Ishikawa (cell line): Measurements from ENCODE around the gene LCA5L.

Experiments used
- CEBPB ChIP-seq: IDR thresholded peaks from 2 replicates; pipeline ENCODE4 v1.6.1; 2012
- YY1 ChIP-seq: IDR thresholded peaks from 2 replicates; pipeline ENCODE4 v1.6.1; 2012; ENCODE audit warnings: low read depth
- TF ChIP-seq, protein P1 (sequence below): IDR thresholded peaks from 2 replicates; pipeline ENCODE4 v1.6.1; 2012; ENCODE audit warnings: low read depth, mild to moderate bottlenecking
- TF ChIP-seq, protein P2 (sequence below): IDR thresholded peaks from 2 replicates; pipeline ENCODE4 v1.6.1; 2012

DNA sequence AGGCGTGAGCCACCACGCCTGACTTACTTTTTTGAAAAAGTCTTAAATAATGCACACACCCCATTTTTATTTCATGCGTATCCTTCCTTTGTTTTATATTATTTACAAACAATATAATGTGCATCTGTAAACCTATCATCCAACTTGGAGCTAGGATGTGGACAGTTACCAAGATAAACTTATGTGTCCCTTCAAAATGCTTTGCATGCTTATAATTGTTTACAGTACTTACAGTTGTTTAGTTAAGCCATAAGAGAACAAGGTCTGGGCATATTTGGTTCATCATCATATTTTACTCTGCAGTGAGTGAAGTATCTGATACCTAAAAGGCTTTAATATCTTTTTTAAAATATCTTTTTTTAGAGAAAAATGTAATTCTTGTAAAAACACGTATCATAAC is 80.6 kb downstream of the LCA5L start:
- TF ChIP-seq CEBPB = no peak
- TF ChIP-seq, protein P1, sequence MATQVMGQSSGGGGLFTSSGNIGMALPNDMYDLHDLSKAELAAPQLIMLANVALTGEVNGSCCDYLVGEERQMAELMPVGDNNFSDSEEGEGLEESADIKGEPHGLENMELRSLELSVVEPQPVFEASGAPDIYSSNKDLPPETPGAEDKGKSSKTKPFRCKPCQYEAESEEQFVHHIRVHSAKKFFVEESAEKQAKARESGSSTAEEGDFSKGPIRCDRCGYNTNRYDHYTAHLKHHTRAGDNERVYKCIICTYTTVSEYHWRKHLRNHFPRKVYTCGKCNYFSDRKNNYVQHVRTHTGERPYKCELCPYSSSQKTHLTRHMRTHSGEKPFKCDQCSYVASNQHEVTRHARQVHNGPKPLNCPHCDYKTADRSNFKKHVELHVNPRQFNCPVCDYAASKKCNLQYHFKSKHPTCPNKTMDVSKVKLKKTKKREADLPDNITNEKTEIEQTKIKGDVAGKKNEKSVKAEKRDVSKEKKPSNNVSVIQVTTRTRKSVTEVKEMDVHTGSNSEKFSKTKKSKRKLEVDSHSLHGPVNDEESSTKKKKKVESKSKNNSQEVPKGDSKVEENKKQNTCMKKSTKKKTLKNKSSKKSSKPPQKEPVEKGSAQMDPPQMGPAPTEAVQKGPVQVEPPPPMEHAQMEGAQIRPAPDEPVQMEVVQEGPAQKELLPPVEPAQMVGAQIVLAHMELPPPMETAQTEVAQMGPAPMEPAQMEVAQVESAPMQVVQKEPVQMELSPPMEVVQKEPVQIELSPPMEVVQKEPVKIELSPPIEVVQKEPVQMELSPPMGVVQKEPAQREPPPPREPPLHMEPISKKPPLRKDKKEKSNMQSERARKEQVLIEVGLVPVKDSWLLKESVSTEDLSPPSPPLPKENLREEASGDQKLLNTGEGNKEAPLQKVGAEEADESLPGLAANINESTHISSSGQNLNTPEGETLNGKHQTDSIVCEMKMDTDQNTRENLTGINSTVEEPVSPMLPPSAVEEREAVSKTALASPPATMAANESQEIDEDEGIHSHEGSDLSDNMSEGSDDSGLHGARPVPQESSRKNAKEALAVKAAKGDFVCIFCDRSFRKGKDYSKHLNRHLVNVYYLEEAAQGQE = no peak
- TF ChIP-seq, protein P2, sequence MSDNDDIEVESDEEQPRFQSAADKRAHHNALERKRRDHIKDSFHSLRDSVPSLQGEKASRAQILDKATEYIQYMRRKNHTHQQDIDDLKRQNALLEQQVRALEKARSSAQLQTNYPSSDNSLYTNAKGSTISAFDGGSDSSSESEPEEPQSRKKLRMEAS = no peak
- no peak for TF ChIP-seq YY1
